HG03280 (cell line): ENCODE data around the gene RPS15A.

Experiments
- ATAC-seq: cut with Tn5 transposase; IDR thresholded peaks from one replicate; pipeline ENCODE4 v1.9.1; 2021; ENCODE audit warnings: mild to moderate bottlenecking, moderate library complexity; ENCODE audit not compliant: unreplicated experiment

The RPS15A gene

GRCh38 chr16:18789850-18790706 lies at the start of gene RPS15A:
TSS of gene RPS15A (minus strand) at chr16:18790334. CDS start at chr16:18789113, 1,221 bp downstream.
- ATAC-seq = peak; percentile 87

GRCh38 chr16:18839555-18839954 lies 49.4 kb upstream of the RPS15A start:
- no peak for ATAC-seq

GRCh38 chr16:18836702-18837101 lies 46.6 kb upstream of the RPS15A start:
- no peak for ATAC-seq

- no peak for ATAC-seq
These were observed 44.7 kb upstream of the RPS15A start for GRCh38 chr16:18834864-18835263.

GRCh38 chr16:18833707-18834505 lies 43.8 kb upstream of the RPS15A start:
- no peak for ATAC-seq

GRCh38 chr16:18832613-18833012 lies 42.5 kb upstream of the RPS15A start:
- ATAC-seq = no peak

GRCh38 chr16:18832006-18832405 lies 41.9 kb upstream of the RPS15A start:
- ATAC-seq = no peak

GRCh38 chr16:18829251-18829650 lies 39.1 kb upstream of the RPS15A start:
- no peak for ATAC-seq

GRCh38 chr16:18827890-18828289 lies 37.8 kb upstream of the RPS15A start:
- ATAC-seq = no peak

- ATAC-seq = no peak
These were observed 26.2 kb upstream of the RPS15A start for GRCh38 chr16:18816286-18816685.

GRCh38 chr16:18811925-18812324 lies 21.8 kb upstream of the RPS15A start:
- no peak for ATAC-seq

- no peak for ATAC-seq
These were observed 19.0 kb upstream of the RPS15A start for GRCh38 chr16:18809165-18809564.

- no peak for ATAC-seq
These were observed 15.2 kb upstream of the RPS15A start for GRCh38 chr16:18805257-18805773.

- ATAC-seq = no peak
These were observed 14.4 kb upstream of the RPS15A start for GRCh38 chr16:18804540-18804939.

GRCh38 chr16:18803569-18804462 lies 13.7 kb upstream of the RPS15A start:
- ATAC-seq = no peak

- ATAC-seq = no peak
These were observed 12.7 kb upstream of the RPS15A start for GRCh38 chr16:18802767-18803343.

- peak; percentile 97 for ATAC-seq
These were observed 11.2 kb upstream of the RPS15A start, which contains the start of gene ARL6IP1 for GRCh38 chr16:18801145-18801972. TSS of gene ARL6IP1 (minus strand) at chr16:18801549. CDS start at chr16:18801466, 83 bp downstream.

GRCh38 chr16:18800775-18801144 lies 10.6 kb upstream of the RPS15A start:
- ATAC-seq = no peak

- ATAC-seq = no peak
These were observed 10.2 kb upstream of the RPS15A start for GRCh38 chr16:18800293-18800692.
